GM20000 (cell line): ENCODE data around the gene RAB6A.
"Not testable (repeated sequence)": the region's sequence is repeated elsewhere in the genome, so short reads cannot be mapped to it uniquely, and the experiment has no call there.

Source experiments
- DNase-seq: peaks from one replicate; pipeline ENCODE4 v3.0.0; 2012; ENCODE audit warnings: low spot score
- CTCF ChIP-seq: IDR thresholded peaks from 2 replicates; pipeline ENCODE4 v1.5.1; 2012; ENCODE audit warnings: mild to moderate bottlenecking, control low read depth; ENCODE audit errors: extremely low read depth, missing control alignments

RAB6A gene

GRCh38 chr11:73734993-73735392 is 25.9 kb downstream of the RAB6A start:
- no peak for TF ChIP-seq CTCF
- no peak for DNase-seq

- DNase-seq, result not testable (repeated sequence)
Measured at GRCh38 chr11:73734011-73734410, 26.9 kb downstream of the RAB6A start.

GRCh38 chr11:73732936-73733335 is 27.9 kb downstream of the RAB6A start:
- DNase-seq, result not testable (repeated sequence)

GRCh38 chr11:73729594-73730206 is 31.2 kb downstream of the RAB6A start:
- DNase-seq, result no peak
- no peak for TF ChIP-seq CTCF

GRCh38 chr11:73728000-73728399 is 32.9 kb downstream of the RAB6A start:
- no peak for TF ChIP-seq CTCF
- no peak for DNase-seq

- TF ChIP-seq CTCF, result no peak
Measured at GRCh38 chr11:73726825-73727224, 34.0 kb downstream of the RAB6A start.

GRCh38 chr11:73717136-73717535 is 43.7 kb downstream of the RAB6A start:
- no peak for DNase-seq
- TF ChIP-seq CTCF, result no peak

More at GRCh38 chr11:73726825-73727224, 34.0 kb downstream of the RAB6A start:
- no peak for DNase-seq

GRCh38 chr11:73716153-73717056 is 44.5 kb downstream of the RAB6A start:
- DNase-seq, result no peak
- no peak for TF ChIP-seq CTCF
